ENCODE results near the gene AATF.

GRCh38 chr17:36950027-36950426, 1.3 kb downstream of the AATF start:
- TF ChIP-seq CTCF (IDR thresholded peaks at IDR 0.05) (no peak), POLR2AphosphoS5 (IDR thresholded peaks at IDR 0.05) (no peak), POLR2A (IDR thresholded peaks at IDR 0.05) (no peak)

Measured in breast epithelium (tissue), 3 donors.